ENCODE measurements around the gene BUB1B. TPM values are rescaled to one million over a fixed set of nuclear protein-coding genes. Genes with fewer than 3 reads are reported as not detected.

BUB1B gene
- total RNA-seq, 1 experiment from 2014 or later, result 83.2 TPM

DNA sequence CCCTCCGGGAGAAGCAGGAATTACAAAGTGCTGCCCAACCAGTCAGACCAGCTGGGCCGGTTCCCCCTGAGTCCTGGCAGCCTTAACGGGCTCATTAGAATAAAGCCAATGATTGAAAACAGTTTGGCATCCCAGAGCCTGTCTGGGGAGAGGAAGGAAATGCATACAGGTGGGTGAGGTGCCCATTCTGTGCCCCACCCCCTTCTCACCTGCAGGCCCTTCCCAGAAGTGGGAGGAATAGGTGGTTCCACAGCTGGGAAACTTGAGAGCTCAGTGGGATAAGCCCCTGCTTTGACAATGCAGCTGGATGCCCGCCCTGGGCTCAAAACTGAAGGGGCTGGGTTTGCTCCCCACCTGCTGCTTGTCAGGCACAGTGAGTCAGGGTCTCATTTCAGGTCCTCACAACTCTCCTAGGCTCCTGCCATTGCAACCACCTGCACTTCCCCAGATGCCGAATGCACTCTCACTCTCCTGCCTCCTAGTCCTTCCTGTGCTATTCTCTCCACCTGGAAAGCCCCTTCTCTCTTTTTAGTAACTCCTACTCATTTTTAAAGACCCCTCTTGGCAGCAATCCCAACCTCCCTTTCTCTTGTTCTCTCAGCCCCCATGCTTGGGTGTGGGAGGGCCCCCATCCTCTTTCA, 5.5 kb upstream of the BUB1B start:
- no peak overlapping the region for H3K9ac ChIP-seq (ENCODE audit: extremely low read depth, insufficient read length, low read length)

More for the DNA sequence above, 5.5 kb upstream of the BUB1B start:
- Histone ChIP-seq H2BK15ac (ENCODE audit: low read depth, low read length) (no peak overlapping the region), H3K14ac (ENCODE audit: insufficient read depth, low read length) (no peak overlapping the region), H2BK20ac (ENCODE audit: low read depth, low read length, poor library complexity, severe bottlenecking) (no peak overlapping the region), H4K20me1 (ENCODE audit: control insufficient read depth, insufficient read depth, insufficient read length) (no peaks in the 10 kb centered on the region), H3K4ac (ENCODE audit: low read depth, low read length) (no peak overlapping the region), H3K23me2 (ENCODE audit: insufficient read length, low read depth, low read length, poor library complexity, severe bottlenecking) (no peaks in the 10 kb centered on the region), H4K5ac (ENCODE audit: insufficient read length, low read depth, low read length) (no peak overlapping the region), H4K8ac (replicated peaks; ENCODE audit: insufficient read length, low read depth, low read length) (no peak overlapping the region), H4K91ac (ENCODE audit: insufficient read length, low read depth, low read length) (no peak overlapping the region), H3K9me3 (ENCODE audit: control insufficient read depth, low read depth, low read length) (no peaks in the 10 kb centered on the region), H3K23ac (ENCODE audit: insufficient read length, low read depth, low read length) (no peak overlapping the region), H3K4me2 (ENCODE audit: insufficient read depth, insufficient read length, low read length) (peak overlapping the region; percentile 25), H3K18ac (ENCODE audit: insufficient read length, low read depth, low read length) (no peak overlapping the region), H2AFZ (ENCODE audit: low read length) (no peak overlapping the region), H2BK5ac (ENCODE audit: insufficient read length, low read length) (no peak overlapping the region), H2BK12ac (ENCODE audit: insufficient read length, low read depth, low read length) (no peak overlapping the region), H3K79me1 (ENCODE audit: insufficient read depth, low read depth, low read length, poor library complexity, severe bottlenecking) (no peaks in the 10 kb centered on the region), H3K27ac (ENCODE audit: insufficient read length, low read depth, low read length) (no peak overlapping the region), H3K79me2 (ENCODE audit: insufficient read depth, low read length) (no peaks in the 10 kb centered on the region), H3K56ac (ENCODE audit: insufficient read length, low read depth, low read length) (no peak overlapping the region), H3K27me3 (ENCODE audit: insufficient read depth, low read length) (no peaks in the 10 kb centered on the region), H2BK120ac (ENCODE audit: low read depth, low read length, poor library complexity, severe bottlenecking) (no peak overlapping the region), H3T11ph (ENCODE audit: low read length) (no peak overlapping the region), H3K4me1 (ENCODE audit: insufficient read depth, low read length) (peaks cover 15% of the 10 kb centered on the region), H2AK5ac (ENCODE audit: insufficient read length, low read length) (no peak overlapping the region)
- DNase-seq, result peak; percentile 97
- TF ChIP-seq, protein P1, sequence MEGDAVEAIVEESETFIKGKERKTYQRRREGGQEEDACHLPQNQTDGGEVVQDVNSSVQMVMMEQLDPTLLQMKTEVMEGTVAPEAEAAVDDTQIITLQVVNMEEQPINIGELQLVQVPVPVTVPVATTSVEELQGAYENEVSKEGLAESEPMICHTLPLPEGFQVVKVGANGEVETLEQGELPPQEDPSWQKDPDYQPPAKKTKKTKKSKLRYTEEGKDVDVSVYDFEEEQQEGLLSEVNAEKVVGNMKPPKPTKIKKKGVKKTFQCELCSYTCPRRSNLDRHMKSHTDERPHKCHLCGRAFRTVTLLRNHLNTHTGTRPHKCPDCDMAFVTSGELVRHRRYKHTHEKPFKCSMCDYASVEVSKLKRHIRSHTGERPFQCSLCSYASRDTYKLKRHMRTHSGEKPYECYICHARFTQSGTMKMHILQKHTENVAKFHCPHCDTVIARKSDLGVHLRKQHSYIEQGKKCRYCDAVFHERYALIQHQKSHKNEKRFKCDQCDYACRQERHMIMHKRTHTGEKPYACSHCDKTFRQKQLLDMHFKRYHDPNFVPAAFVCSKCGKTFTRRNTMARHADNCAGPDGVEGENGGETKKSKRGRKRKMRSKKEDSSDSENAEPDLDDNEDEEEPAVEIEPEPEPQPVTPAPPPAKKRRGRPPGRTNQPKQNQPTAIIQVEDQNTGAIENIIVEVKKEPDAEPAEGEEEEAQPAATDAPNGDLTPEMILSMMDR (conservative IDR thresholded peaks at IDR 0.05), result no peak
- H3K27ac Mint-ChIP-seq, result peak overlapping the region; percentile 96 to 99 (median 97)
- H3K36me3 Mint-ChIP-seq (ENCODE audit: insufficient read depth in 1 of 3, low read depth in 3 of 3), result no peaks in the 10 kb centered on the region
- H3K4me1 Mint-ChIP-seq, result peaks cover 41% of the 10 kb centered on the region in 2 experiments
- WGBS (ENCODE audit: extremely low coverage, insufficient read length, low lambda C conversion rate), result no CpG with 5 or more reads among the region's 5 CpGs
- H3K27me3 Mint-ChIP-seq (ENCODE audit: low read depth), result peaks cover 2% of the 10 kb centered on the region; the same call in 1 of the 2 replicates
- H3K9me3 Mint-ChIP-seq, result no peaks in the 10 kb centered on the region
- H3K4me3 Mint-ChIP-seq, result peak overlapping the region; percentile 58 to 62

Measured in H9 (cell line).